ENCODE results near the gene PPIH.
A peak's percentile ranks its signal among the peaks of the same experiment; 100 is the strongest.
"Not testable (repeated sequence)": the region's sequence is repeated elsewhere in the genome, so short reads cannot be mapped to it uniquely, and the experiment has no call there.

The PPIH gene

GRCh38 chr1:42657981-42658876, at the start of gene PPIH:
Gene PPIH, plus strand, starts transcription at chr1:42658423. Its CDS starts 24 bp downstream, at chr1:42658447.
- H3K4me3 ChIP-seq (ENCODE audit: low read depth in 1 of 2, low read length in 2 of 2), result peak within 1 kb of the TSS; percentile 93 to 95
- H3K4me1 ChIP-seq (ENCODE audit: control insufficient read depth in 1 of 2, insufficient read depth in 2 of 2, low read length in 2 of 2), result peaks cover 4 to 15% of the 10 kb centered on the region in 2 donors
- H3K9me3 ChIP-seq (ENCODE audit: control insufficient read depth in 1 of 2, low read length in 2 of 2), result no peaks in the 10 kb centered on the region
- H3K36me3 ChIP-seq (ENCODE audit: control insufficient read depth in 1 of 2, insufficient read depth in 2 of 2, low read length in 2 of 2), result peaks cover 0 to 18% of the 10 kb centered on the region in 2 donors
- no peaks in the 10 kb centered on the region for H3K27me3 ChIP-seq (ENCODE audit: low read depth, low read length)
- peak within 1 kb of the TSS; percentile 93 for H3K27ac ChIP-seq (ENCODE audit: low read length)

GRCh38 chr1:42613803-42614131, 44.5 kb upstream of the PPIH start:
- H3K27me3 ChIP-seq (ENCODE audit: low read depth, low read length), result no peaks in the 10 kb centered on the region
- no peaks in the 10 kb centered on the region for H3K4me1 ChIP-seq (ENCODE audit: control insufficient read depth in 1 of 2, insufficient read depth in 2 of 2, low read length in 2 of 2)
- H3K9me3 ChIP-seq (ENCODE audit: control insufficient read depth in 1 of 2, low read length in 2 of 2), result no peaks in the 10 kb centered on the region
- H3K36me3 ChIP-seq (ENCODE audit: control insufficient read depth in 1 of 2, insufficient read depth in 2 of 2, low read length in 2 of 2), result no peaks in the 10 kb centered on the region
- no peak overlapping the region for H3K4me3 ChIP-seq (ENCODE audit: low read depth in 1 of 2, low read length in 2 of 2)
- no peak overlapping the region for H3K27ac ChIP-seq (ENCODE audit: low read length)

GRCh38 chr1:42618866-42619265, 39.4 kb upstream of the PPIH start:
- no peaks in the 10 kb centered on the region for H3K9me3 ChIP-seq (ENCODE audit: control insufficient read depth in 1 of 2, low read length in 2 of 2)

DNA sequence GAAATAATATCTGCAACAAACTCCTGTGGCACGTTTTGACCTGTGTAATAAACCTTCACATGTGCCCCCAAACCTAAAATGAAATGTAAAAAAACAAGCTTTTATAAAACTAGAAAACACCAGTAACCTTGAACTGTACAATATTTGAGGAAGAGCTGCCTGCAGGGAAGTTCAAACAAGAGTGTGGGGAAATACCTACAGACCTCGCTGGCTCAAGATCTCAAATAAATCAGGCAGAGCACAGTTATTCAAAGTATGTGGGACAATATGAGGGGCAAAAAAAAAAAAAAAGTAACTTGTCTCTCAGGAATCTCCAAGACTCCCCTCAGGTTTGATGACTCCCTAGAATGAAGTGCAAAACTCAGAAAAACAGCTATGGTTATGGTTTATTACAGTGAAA, 37.9 kb upstream of the PPIH start:
- no peak overlapping the region for H3K4me3 ChIP-seq (ENCODE audit: low read depth in 1 of 2, low read length in 2 of 2)
- no peaks in the 10 kb centered on the region for H3K27me3 ChIP-seq (ENCODE audit: low read depth, low read length)
- no peak overlapping the region for H3K27ac ChIP-seq (ENCODE audit: low read length)
- no peaks in the 10 kb centered on the region for H3K36me3 ChIP-seq (ENCODE audit: control insufficient read depth in 1 of 2, insufficient read depth in 2 of 2, low read length in 2 of 2)
- H3K4me1 ChIP-seq (ENCODE audit: control insufficient read depth in 1 of 2, insufficient read depth in 2 of 2, low read length in 2 of 2), result no peaks in the 10 kb centered on the region
- peaks cover 0 to 4% of the 10 kb centered on the region in 2 donors for H3K9me3 ChIP-seq (ENCODE audit: control insufficient read depth in 1 of 2, low read length in 2 of 2)

More at GRCh38 chr1:42618866-42619265, 39.4 kb upstream of the PPIH start:
- no peak overlapping the region for H3K27ac ChIP-seq (ENCODE audit: low read length)
- H3K27me3 ChIP-seq (ENCODE audit: low read depth, low read length), result no peaks in the 10 kb centered on the region
- no peaks in the 10 kb centered on the region for H3K36me3 ChIP-seq (ENCODE audit: control insufficient read depth in 1 of 2, insufficient read depth in 2 of 2, low read length in 2 of 2)
- no peak overlapping the region for H3K4me3 ChIP-seq (ENCODE audit: low read depth in 1 of 2, low read length in 2 of 2)
- H3K4me1 ChIP-seq (ENCODE audit: control insufficient read depth in 1 of 2, insufficient read depth in 2 of 2, low read length in 2 of 2), result no peaks in the 10 kb centered on the region

DNA sequence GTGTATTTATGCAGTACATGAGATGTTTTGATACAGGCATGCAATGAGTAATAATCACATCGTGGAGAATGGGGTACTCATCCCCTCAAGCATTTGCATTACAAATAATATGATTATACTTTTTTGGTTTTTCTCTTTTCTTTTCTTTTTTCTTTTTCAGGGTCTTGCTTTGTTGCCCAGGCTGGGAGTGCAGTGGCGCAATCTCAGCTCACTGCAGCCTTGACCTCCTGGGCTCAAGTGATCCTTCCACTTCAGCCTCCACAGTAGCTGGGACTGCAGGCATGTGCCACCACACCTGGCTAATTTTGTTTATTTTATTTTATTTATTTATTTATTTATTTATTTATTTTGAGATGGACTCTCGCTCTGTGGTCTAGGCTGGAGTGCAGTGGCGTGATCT, 37.0 kb upstream of the PPIH start:
- H3K4me3 ChIP-seq (ENCODE audit: low read depth in 1 of 2, low read length in 2 of 2); H3K27me3 ChIP-seq (ENCODE audit: low read depth, low read length); H3K9me3 ChIP-seq (ENCODE audit: control insufficient read depth in 1 of 2, low read length in 2 of 2); H3K36me3 ChIP-seq (ENCODE audit: control insufficient read depth in 1 of 2, insufficient read depth in 2 of 2, low read length in 2 of 2); H3K4me1 ChIP-seq (ENCODE audit: control insufficient read depth in 1 of 2, insufficient read depth in 2 of 2, low read length in 2 of 2); H3K27ac ChIP-seq (ENCODE audit: low read length): not testable (repeated sequence)

- H3K4me3 ChIP-seq (ENCODE audit: low read depth in 1 of 2, low read length in 2 of 2); H3K9me3 ChIP-seq (ENCODE audit: control insufficient read depth in 1 of 2, low read length in 2 of 2); H3K27ac ChIP-seq (ENCODE audit: low read length); H3K27me3 ChIP-seq (ENCODE audit: low read depth, low read length); H3K4me1 ChIP-seq (ENCODE audit: control insufficient read depth in 1 of 2, insufficient read depth in 2 of 2, low read length in 2 of 2); H3K36me3 ChIP-seq (ENCODE audit: control insufficient read depth in 1 of 2, insufficient read depth in 2 of 2, low read length in 2 of 2): not testable (repeated sequence)
Observed at GRCh38 chr1:42627205-42627604, 31.0 kb upstream of the PPIH start.

DNA sequence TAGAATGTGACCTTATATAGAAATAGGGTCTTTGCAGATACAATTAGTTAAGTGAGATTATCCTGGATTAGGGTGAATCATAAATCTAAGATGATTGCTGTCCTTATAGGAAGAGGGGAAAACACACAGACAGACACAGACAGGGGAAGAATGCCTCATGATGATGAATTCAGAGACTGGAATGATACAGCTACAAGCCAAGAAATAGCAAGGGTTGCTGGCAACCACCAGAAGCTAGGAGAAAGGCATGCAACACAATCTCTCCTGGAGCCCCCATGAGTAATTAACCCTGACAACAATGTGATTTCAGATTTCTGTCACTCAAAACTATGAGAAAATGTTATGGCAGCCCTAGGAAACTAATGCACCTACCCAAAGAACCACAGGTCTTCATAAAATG, 19.1 kb upstream of the PPIH start:
- Histone ChIP-seq H3K27me3 (ENCODE audit: low read depth, low read length) (no peaks in the 10 kb centered on the region), H3K9me3 (ENCODE audit: control insufficient read depth in 1 of 2, low read length in 2 of 2) (no peaks in the 10 kb centered on the region), H3K4me3 (ENCODE audit: low read depth in 1 of 2, low read length in 2 of 2) (no peak overlapping the region), H3K27ac (ENCODE audit: low read length) (no peak overlapping the region), H3K4me1 (ENCODE audit: control insufficient read depth in 1 of 2, insufficient read depth in 2 of 2, low read length in 2 of 2) (no peaks in the 10 kb centered on the region), H3K36me3 (ENCODE audit: control insufficient read depth in 1 of 2, insufficient read depth in 2 of 2, low read length in 2 of 2) (no peaks in the 10 kb centered on the region)

DNA sequence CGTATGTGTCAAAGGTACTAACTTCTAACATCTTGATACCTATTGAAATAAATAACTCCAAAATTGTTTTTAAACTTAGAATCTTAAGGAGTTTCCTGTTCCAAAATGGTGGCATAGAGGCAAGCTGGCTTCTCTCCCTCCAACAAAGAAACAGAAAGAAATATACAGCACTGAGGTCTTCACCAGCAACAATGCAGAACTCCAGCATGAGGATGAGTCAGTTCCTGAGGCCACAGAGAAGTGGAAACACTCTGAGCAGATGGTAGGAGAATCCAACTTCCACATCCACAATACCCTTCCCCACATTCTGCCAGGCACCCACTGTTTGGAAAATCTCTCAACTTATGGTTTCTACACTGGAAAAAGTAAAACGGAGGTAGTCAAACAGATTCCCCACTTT, 12.2 kb upstream of the PPIH start:
- H3K4me3 ChIP-seq (ENCODE audit: low read depth in 1 of 2, low read length in 2 of 2), result no peak overlapping the region

GRCh38 chr1:42657201-42657600, 1.0 kb upstream of the PPIH start:
- peaks cover 0 to 14% of the 10 kb centered on the region in 2 donors for H3K36me3 ChIP-seq (ENCODE audit: control insufficient read depth in 1 of 2, insufficient read depth in 2 of 2, low read length in 2 of 2)
- H3K4me1 ChIP-seq (ENCODE audit: control insufficient read depth in 1 of 2, insufficient read depth in 2 of 2, low read length in 2 of 2), result peaks cover 4 to 15% of the 10 kb centered on the region in 2 donors
- no peaks in the 10 kb centered on the region for H3K27me3 ChIP-seq (ENCODE audit: low read depth, low read length)
- peak overlapping the region; percentile 93 to 95 for H3K4me3 ChIP-seq (ENCODE audit: low read depth in 1 of 2, low read length in 2 of 2)
- no peaks in the 10 kb centered on the region for H3K9me3 ChIP-seq (ENCODE audit: control insufficient read depth in 1 of 2, low read length in 2 of 2)
- H3K27ac ChIP-seq (ENCODE audit: low read length), result peak overlapping the region; percentile 93

More for the DNA sequence above, 12.2 kb upstream of the PPIH start:
- no peaks in the 10 kb centered on the region for H3K4me1 ChIP-seq (ENCODE audit: control insufficient read depth in 1 of 2, insufficient read depth in 2 of 2, low read length in 2 of 2)
- H3K27me3 ChIP-seq (ENCODE audit: low read depth, low read length), result no peaks in the 10 kb centered on the region
- no peaks in the 10 kb centered on the region for H3K9me3 ChIP-seq (ENCODE audit: control insufficient read depth in 1 of 2, low read length in 2 of 2)
- no peak overlapping the region for H3K27ac ChIP-seq (ENCODE audit: low read length)
- H3K36me3 ChIP-seq (ENCODE audit: control insufficient read depth in 1 of 2, insufficient read depth in 2 of 2, low read length in 2 of 2), result no peaks in the 10 kb centered on the region

DNA sequence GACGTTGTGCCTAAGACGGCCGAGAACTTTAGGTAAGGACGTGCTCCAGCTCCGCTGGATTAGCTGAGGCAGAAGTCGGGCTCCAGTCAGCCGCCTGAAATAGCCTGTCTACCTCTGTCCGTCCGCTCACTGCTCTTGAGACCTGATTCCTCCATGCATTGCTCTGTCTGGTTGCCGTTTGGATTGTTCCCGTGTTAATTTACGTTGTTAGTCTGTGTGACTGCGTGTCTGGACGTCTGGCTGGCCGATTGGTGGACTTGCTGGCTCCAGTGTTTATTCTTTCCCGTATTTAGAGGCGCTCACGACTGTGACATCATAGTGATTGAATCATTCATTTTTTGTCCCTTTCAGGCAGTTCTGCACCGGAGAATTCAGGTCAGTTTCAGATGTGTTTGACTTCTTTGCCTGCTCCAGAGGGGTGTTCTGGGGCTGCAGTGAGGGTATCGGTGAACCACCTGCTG, 684 bp downstream of the PPIH start:
- Histone ChIP-seq H3K27me3 (ENCODE audit: low read depth, low read length) (no peaks in the 10 kb centered on the region), H3K4me3 (ENCODE audit: low read depth in 1 of 2, low read length in 2 of 2) (peak overlapping the region; percentile 93 to 95), H3K27ac (ENCODE audit: low read length) (peak overlapping the region; percentile 93), H3K9me3 (ENCODE audit: control insufficient read depth in 1 of 2, low read length in 2 of 2) (no peaks in the 10 kb centered on the region), H3K36me3 (ENCODE audit: control insufficient read depth in 1 of 2, insufficient read depth in 2 of 2, low read length in 2 of 2) (peaks cover 3 to 24% of the 10 kb centered on the region in 2 donors), H3K4me1 (ENCODE audit: control insufficient read depth in 1 of 2, insufficient read depth in 2 of 2, low read length in 2 of 2) (peaks cover 4 to 15% of the 10 kb centered on the region in 2 donors)

DNA sequence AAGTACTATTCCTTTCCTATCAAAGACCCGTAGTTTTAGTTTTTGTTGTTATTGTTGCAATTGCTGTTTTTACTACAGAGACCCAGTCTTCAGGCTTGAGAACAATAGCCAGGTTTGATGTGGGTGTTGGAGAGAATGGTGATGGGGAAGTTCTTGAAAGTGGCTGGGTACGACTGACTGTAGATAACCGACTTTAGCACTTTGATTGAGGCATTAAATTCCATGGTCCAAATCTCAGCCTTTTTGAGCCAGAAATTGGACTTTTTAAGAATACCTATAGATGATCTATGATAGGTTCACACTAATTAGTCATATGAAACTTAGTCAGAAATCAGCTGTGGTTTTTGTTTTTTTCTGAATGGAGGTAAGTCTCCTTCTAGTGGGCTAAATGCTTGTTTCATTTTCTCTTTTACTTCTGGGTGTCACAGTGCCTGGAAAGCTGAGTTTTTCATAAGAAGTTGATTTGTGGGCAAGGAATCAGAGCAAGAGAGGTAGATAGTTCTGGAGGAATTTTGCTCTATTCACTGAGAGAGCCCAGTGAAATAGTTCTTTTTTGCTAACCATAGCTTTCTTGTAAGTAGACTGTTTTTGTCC, 2.8 kb downstream of the PPIH start:
- Histone ChIP-seq H3K9me3 (ENCODE audit: control insufficient read depth in 1 of 2, low read length in 2 of 2) (no peaks in the 10 kb centered on the region), H3K4me1 (ENCODE audit: control insufficient read depth in 1 of 2, insufficient read depth in 2 of 2, low read length in 2 of 2) (peaks cover 4 to 15% of the 10 kb centered on the region in 2 donors), H3K4me3 (ENCODE audit: low read depth in 1 of 2, low read length in 2 of 2) (no peak overlapping the region), H3K36me3 (ENCODE audit: control insufficient read depth in 1 of 2, insufficient read depth in 2 of 2, low read length in 2 of 2) (peaks cover 17 to 44% of the 10 kb centered on the region in 2 donors), H3K27ac (ENCODE audit: low read length) (no peak overlapping the region), H3K27me3 (ENCODE audit: low read depth, low read length) (no peaks in the 10 kb centered on the region)

Data from muscle layer of duodenum (tissue), 2 donors.